ENCODE measurements around the gene RBM47. TPM values are rescaled to one million over a fixed set of nuclear protein-coding genes. Genes with fewer than 3 reads are reported as not detected.

Gene RBM47
- total RNA-seq, 1 donor: 2.2 TPM

DNA sequence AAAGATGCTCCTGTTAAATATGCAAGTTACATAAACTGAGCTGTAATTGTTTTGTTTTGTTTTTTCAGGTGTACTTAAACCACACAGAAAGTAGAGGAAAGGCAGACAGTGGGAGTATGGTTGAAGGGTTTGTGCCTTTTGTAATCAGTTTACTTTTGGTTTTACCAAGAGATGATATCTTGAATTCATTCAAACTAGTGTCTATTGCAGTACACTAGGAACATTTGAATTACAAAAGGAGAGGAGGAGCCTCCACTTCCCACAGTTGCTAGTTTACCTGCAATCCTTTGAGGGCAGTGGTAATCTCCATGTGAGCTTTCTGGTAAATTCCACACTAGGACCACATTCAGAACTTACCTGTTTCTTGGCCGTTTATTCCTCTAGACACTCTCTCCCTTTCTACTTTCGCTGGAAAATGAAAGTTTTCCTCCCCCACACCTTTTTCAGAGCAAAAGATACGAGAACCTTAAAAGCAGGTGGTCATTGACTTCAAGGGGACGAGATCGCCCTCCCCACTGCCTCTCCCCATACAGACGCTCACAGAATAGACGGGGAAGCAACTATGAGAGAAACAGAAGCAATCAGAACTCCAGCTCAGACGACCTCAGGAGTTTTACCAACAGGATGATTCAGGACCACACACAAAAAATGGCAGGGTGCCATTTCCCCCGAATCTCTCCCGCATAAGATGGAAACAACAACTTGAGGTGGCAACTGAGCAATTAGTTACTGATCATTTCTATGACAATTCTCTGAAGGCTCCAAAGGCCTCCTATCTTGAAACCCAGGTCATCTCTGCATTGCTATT, 3.3 kb downstream of the RBM47 start:
- no peak overlapping the region for H3K4me3 ChIP-seq (ENCODE audit: insufficient read depth, low read length)
- no peaks in the 10 kb centered on the region for H3K79me2 ChIP-seq (ENCODE audit: insufficient read depth, low read length)
- H2AFZ ChIP-seq (ENCODE audit: low read length): no peak overlapping the region
- no peak for TF ChIP-seq CTCF (IDR thresholded peaks at IDR 0.05; ENCODE audit: extremely low read depth, low read depth, low read length)
- no peak overlapping the region for H3K27ac ChIP-seq (ENCODE audit: low read depth, low read length)
- DNase-seq (ENCODE audit: insufficient read length, low spot score, missing footprints): no peak
- no peaks in the 10 kb centered on the region for H3K27me3 ChIP-seq (ENCODE audit: insufficient read depth, low read length)
- no peaks in the 10 kb centered on the region for H4K20me1 ChIP-seq (ENCODE audit: insufficient read depth, low read length)
- peaks cover 18% of the 10 kb centered on the region for H3K4me1 ChIP-seq (ENCODE audit: insufficient read depth, low read length)
- no peaks in the 10 kb centered on the region for H3K36me3 ChIP-seq (ENCODE audit: insufficient read depth, low read length)
- H3K4me2 ChIP-seq (ENCODE audit: insufficient read depth, low read length): no peak overlapping the region
- H3K9me3 ChIP-seq (ENCODE audit: low read depth, low read length): no peaks in the 10 kb centered on the region

DNA sequence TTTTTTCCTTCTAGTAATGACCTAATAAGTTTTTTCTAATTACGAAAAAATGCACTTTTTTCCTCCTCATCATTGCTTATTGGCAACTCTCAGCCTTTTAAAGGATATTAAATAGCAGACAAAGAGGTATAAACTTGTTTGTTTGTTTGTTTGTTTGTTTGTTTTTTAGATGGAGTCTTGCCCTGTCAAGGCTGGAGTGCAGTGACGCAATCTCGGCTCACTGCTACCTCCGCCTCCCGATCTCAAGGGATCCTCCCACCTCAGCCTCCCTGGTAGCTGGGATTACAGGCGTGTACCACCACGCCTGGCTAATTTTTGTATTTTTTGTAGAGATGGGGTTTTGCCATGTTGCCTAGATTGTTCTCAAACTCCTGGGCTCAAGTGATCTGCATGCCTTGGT, 6.0 kb downstream of the RBM47 start:
- Histone ChIP-seq H3K36me3 (ENCODE audit: insufficient read depth, low read length) (no peaks in the 10 kb centered on the region), H4K20me1 (ENCODE audit: insufficient read depth, low read length) (no peaks in the 10 kb centered on the region), H3K4me1 (ENCODE audit: insufficient read depth, low read length) (peaks cover 15% of the 10 kb centered on the region), H3K27ac (ENCODE audit: low read depth, low read length) (no peak overlapping the region), H2AFZ (ENCODE audit: low read length) (no peak overlapping the region), H3K4me2 (ENCODE audit: insufficient read depth, low read length) (no peak overlapping the region), H3K9me3 (ENCODE audit: low read depth, low read length) (no peaks in the 10 kb centered on the region), H3K27me3 (ENCODE audit: insufficient read depth, low read length) (no peaks in the 10 kb centered on the region), H3K4me3 (ENCODE audit: insufficient read depth, low read length) (no peak overlapping the region), H3K79me2 (ENCODE audit: insufficient read depth, low read length) (no peaks in the 10 kb centered on the region)
- TF ChIP-seq CTCF (IDR thresholded peaks at IDR 0.05; ENCODE audit: extremely low read depth, low read depth, low read length): no peak
- no peak for DNase-seq (ENCODE audit: insufficient read length, low spot score, missing footprints)

GRCh38 chr4:40622913-40623312, 6.8 kb downstream of the RBM47 start:
- H3K4me2 ChIP-seq (ENCODE audit: insufficient read depth, low read length): no peak overlapping the region
- DNase-seq (ENCODE audit: insufficient read length, low spot score, missing footprints): no peak
- no peak overlapping the region for H3K27ac ChIP-seq (ENCODE audit: low read depth, low read length)
- H3K36me3 ChIP-seq (ENCODE audit: insufficient read depth, low read length): no peaks in the 10 kb centered on the region
- H3K79me2 ChIP-seq (ENCODE audit: insufficient read depth, low read length): no peaks in the 10 kb centered on the region
- H3K27me3 ChIP-seq (ENCODE audit: insufficient read depth, low read length): no peaks in the 10 kb centered on the region
- H4K20me1 ChIP-seq (ENCODE audit: insufficient read depth, low read length): no peaks in the 10 kb centered on the region
- no peaks in the 10 kb centered on the region for H3K9me3 ChIP-seq (ENCODE audit: low read depth, low read length)
- no peak overlapping the region for H3K4me3 ChIP-seq (ENCODE audit: insufficient read depth, low read length)
- no peak overlapping the region for H2AFZ ChIP-seq (ENCODE audit: low read length)
- TF ChIP-seq CTCF (IDR thresholded peaks at IDR 0.05; ENCODE audit: extremely low read depth, low read depth, low read length): no peak
- H3K4me1 ChIP-seq (ENCODE audit: insufficient read depth, low read length): peaks cover 15% of the 10 kb centered on the region

GRCh38 chr4:40621592-40622512, 7.8 kb downstream of the RBM47 start:
- H4K20me1 ChIP-seq (ENCODE audit: insufficient read depth, low read length): no peaks in the 10 kb centered on the region
- H3K79me2 ChIP-seq (ENCODE audit: insufficient read depth, low read length): no peaks in the 10 kb centered on the region
- H3K9me3 ChIP-seq (ENCODE audit: low read depth, low read length): no peaks in the 10 kb centered on the region
- H3K4me3 ChIP-seq (ENCODE audit: insufficient read depth, low read length): no peak overlapping the region
- H3K36me3 ChIP-seq (ENCODE audit: insufficient read depth, low read length): no peaks in the 10 kb centered on the region
- peak; percentile 85 for DNase-seq (ENCODE audit: insufficient read length, low spot score, missing footprints)
- peak overlapping the region; percentile 71 for H3K27ac ChIP-seq (ENCODE audit: low read depth, low read length)
- no peak for TF ChIP-seq CTCF (IDR thresholded peaks at IDR 0.05; ENCODE audit: extremely low read depth, low read depth, low read length)
- H2AFZ ChIP-seq (ENCODE audit: low read length): peak overlapping the region; percentile 87
- H3K27me3 ChIP-seq (ENCODE audit: insufficient read depth, low read length): no peaks in the 10 kb centered on the region
- peaks cover 15% of the 10 kb centered on the region for H3K4me1 ChIP-seq (ENCODE audit: insufficient read depth, low read length)
- H3K4me2 ChIP-seq (ENCODE audit: insufficient read depth, low read length): peak overlapping the region; percentile 66
